ELR (cell line): Measurements from ENCODE around the gene BCR.

Experiments
- DNase-seq: peaks from one replicate; pipeline ENCODE4 v3.0.0-alpha.2; 2015; ENCODE audit warnings: low read depth

Gene BCR

GRCh38 chr22:23231471-23232093, 51.3 kb downstream of the BCR start:
- no peak for DNase-seq

- DNase-seq = no peak
Observed at GRCh38 chr22:23232094-23232905, 52.0 kb downstream of the BCR start.

DNA sequence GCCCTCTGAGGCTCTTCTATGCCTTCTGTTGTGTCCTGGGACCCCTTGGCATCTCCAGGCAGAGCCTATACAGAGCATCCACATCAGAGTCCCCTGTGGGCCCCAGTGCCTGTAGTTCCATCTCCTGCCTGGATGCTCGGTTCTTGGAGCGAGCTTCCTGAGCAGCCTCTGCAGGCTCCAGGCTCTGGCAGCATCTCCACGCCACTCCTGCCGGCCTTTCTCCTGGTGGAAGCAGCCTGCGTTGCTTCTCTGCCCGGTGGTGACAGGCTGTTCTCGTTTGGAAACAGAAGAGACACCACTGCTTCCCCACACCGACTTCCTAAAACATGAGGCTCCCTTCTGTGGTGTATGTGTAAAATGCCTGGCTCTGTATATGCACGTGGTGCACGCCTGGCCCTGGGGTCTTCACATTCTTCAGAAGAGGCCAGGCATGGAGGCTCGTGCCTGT, 52.8 kb downstream of the BCR start:
- peak; percentile 35 for DNase-seq

DNA sequence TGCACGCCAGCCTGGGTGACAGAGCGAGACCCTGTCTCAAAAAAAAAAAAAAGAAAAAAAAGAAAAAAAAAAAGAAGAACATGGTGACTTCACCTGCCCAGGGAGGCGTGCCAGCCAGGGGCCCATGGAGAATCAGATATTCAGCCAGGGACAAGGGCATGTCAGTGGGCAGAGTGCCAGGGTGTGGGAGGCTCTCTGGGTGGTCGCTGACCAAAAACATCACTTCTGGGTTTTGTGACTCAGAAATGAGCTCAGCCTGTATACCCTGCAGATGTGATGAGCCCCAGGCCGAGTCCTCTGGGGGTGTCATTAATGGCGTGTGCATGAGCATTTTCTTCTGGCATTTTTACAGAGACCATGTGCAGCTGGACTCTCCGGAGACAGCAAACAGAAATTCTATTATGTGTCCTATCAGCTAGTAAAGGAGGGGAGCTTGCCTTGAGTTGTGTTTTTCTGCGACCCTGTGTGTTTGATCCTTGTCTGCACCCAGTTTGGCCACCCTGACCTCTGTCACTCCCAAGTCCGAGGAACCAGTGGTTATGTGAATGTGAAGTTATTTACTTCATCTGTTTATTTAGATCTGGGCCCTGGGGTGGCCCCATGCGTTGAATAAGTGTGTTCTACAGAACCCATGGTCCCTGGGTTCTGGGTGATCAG, 53.6 kb downstream of the BCR start:
- DNase-seq = peak; percentile 64

GRCh38 chr22:23234409-23235161, 54.3 kb downstream of the BCR start:
- DNase-seq = no peak

GRCh38 chr22:23235425-23235824, 55.1 kb downstream of the BCR start:
- DNase-seq = peak; percentile 30

- peak; percentile 25 for DNase-seq
Observed at GRCh38 chr22:23236026-23236425, 55.7 kb downstream of the BCR start.

DNA sequence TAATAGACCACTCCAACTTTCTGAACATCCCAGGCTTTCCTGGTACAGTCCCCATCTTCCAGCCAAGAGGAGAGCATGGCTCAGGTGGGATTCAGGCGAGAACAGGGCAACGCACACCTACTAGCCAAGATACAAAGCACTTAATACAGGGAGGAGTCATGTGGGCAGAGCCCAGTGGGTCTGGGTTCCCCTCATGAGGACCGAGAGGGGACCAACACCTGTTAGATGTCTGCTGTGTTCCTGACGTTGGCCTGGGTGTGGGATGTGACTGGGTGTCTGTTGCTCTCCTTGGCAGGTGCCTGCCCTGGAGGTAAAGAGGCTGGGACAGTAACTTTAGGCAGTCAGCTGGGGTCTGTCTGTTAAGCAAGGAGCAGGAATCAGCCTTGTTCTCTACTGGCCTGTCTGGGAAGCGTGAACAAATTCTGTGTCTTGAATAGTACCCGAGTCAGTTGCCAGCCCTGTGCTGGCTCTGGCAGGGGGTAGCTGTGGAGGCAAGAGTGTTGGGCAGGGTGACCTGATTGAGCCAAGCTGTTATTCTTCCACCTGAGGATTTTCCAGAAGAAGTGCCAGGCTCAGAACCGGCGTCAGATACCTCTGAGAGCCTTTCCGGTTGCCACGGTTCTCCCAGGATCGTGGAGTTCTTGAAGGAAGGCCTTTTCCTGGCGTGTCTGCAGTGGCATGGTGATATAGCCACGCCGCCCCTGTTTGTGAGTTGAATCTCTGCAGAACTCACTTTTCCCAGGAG, 56.3 kb downstream of the BCR start:
- DNase-seq = no peak

DNA sequence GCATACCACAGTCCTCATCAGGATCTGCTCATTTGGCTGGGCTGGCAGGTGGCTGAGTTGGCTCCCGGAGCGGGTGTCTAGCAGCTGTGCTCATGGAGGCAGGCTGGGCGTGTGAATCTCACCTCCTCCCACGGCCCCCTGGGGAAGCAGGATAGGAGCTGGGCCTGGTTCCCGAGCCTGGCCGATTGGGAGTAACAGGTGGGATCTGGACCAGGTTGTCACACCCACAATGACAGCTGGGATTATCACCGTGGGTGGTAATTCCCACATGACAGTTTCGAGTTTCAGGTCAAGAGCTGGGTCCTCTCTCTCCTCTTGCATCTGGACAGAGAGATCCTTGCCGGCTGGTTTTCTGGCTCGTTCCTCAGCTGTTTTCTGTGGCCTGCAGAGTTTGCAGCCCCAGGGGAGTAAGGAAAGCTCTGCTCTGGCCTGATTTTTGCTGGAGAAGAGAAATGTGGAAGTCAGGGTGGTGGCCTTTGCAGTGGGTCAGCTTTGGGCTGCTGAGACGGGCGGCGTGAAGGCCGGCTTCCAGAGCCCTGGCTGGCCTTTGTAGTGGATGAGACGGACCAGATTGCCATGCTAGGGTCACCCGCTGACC, 57.0 kb downstream of the BCR start:
- DNase-seq = no peak

DNA sequence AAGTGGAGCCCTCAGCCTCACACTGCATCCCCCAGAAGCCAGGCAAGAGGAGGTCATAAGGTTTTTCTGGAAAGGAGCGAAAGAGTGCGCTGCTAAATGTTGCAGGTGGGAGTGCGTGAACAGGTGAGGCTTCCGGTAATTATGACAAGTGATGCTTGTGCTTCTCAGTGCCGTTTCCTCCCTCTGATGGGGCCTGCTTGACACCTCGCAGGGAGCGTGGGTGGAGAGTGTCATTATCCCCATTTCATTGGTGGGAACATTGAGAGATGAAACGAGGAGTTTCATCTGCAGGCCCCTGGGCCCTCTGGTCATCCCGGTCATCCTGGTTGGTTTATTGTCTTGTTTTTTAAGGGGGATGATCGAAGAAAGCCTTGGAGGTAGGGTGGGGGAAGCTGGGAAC, 57.5 kb downstream of the BCR start:
- no peak for DNase-seq

DNA sequence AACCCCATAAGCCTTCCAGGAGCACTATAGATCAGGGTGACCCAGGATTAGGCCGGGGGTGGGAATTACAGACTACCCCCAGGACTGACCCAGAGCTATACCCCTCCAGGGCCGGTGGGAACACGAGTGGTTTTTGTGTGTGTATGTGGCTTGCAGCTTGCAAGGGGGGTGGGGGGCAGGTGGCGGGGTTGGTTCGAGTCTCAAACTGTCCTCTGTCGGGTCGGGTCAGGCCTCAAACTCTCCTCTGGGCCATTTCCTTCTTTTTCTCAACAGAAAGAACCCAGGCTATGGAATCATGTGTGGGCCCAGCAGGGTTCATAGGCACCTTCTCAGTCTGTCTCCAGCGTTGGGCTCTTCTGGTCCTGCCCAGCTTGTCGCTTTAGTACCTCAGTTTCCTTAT, 58.4 kb downstream of the BCR start:
- no peak for DNase-seq

DNA sequence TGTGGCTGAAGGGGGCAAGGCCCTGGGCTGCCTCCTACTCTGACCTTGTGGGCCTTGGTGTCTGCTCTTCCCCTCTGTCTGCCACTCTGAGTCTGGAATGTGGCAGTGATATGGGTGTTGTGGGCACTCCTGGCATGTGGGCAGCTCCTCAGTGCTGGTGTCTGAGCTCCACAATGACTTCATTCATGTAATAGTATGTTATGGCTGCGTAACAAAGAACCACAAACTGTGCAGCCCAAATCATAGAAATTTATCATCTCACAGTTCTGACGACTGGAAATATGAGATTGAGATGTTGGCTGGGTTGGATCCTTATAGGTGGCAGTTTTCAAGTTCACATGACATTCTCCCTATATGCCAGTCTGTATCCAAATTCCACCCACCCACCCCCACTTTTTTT, 59.1 kb downstream of the BCR start:
- DNase-seq = no peak

DNA sequence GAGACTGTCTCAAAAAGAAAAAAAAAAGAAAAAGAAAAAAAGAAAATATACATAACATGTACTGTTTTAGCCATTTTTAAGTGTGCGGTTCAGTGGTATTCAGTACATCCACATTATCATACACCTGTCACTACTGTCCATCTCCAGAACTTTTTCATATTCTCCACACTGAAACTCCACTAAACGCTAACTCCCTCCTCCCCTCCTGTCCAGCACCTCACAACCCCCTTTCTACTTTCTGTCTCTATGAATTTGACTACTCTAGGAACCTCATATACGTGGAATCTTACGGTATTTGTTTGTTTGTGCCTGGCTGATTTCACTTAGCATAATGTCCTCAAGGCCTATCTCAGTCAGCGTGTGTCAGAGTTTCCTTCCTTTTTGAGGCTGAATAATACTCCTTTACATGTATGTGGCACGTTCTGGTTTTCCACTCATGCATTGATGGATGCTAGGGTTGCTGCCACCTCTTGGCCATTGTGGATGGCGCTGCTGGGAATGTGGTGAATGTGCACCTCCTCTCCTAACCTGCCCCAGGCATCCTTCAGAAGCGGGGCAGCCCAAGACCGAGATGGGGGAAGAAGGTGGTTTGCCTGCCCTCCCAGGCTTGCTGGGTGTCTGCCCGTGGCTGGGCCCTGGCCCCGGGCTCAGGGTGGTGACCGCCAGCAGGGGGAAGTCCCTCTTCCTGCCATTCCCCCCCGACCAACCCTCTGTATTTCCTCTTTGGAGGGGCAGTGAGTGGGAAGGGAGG, 60.5 kb downstream of the BCR start:
- peak; percentile 56 for DNase-seq

- no peak for DNase-seq
Observed at GRCh38 chr22:23241562-23242472, 61.5 kb downstream of the BCR start.

DNA sequence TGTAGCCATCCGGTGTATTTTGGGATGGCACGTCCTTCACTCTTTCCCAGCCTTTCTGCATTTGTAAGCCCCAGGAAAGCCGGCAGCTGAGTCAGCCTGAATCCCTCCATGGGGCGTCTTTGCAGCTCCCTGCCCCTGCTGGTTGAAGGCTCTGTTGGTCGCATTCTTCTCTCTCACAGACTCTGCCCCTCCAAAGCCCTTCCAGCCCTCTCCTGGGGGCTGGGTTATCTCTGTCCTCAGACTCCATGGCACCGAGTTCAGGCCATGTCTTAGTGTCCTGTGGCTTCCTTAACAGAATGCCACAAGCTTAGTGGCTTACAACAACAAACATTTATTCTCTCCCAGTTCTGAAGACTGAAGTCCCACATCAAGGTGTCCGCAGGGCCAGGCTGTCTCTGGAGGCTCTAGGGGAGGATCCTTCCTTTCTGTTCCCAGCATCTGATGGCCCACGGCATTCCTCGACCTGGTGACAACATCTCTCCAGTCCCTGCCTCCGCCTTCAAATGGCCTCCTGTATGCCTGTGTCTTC, 62.2 kb downstream of the BCR start:
- peak; percentile 23 for DNase-seq

DNA sequence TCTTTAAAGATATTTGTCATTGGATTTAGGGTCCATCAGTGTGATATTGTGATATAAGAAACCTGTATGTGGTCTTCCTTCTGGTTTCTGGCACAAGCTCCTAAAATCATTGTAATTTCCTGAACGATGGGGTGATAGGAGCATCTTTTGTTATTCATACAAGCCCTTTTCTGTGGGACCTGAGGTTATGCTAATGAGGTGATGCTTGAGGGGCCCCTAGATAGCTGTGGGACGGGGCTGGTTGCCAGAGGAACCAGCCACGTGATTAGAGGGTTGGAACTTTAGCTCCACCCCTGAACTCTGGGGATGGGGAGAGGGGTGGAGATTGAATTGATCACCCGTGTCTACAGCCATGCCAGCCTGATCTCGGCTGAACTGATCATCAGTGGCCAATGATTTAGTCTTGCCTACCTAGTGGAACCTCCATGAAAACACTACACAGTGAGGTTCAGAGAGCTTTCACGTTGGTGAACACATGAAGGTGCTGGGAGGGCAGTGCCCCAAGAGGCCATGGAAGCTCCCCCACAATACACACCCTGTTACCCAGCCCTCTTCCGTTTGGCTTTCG, 62.8 kb downstream of the BCR start:
- DNase-seq = no peak

GRCh38 chr22:23243859-23244689, 63.8 kb downstream of the BCR start:
- no peak for DNase-seq

- no peak for DNase-seq
Observed at GRCh38 chr22:23244690-23245044, 64.4 kb downstream of the BCR start.
